SK-N-SH (cell line): ENCODE data around the gene CHRNB2.

Source experiments
- CTCF ChIP-seq: fragments of 200-600 bp; sonication (generic); IDR thresholded peaks from 2 replicates; pipeline ENCODE4 v1.6.1; 2017; ENCODE audit warnings: antibody characterized with exemption, mild to moderate bottlenecking, moderate library complexity
- ELF1 ChIP-seq: IDR thresholded peaks from 2 replicates; pipeline ENCODE4 v1.4.0; 2012
- EP300 ChIP-seq, 2 experiments: IDR thresholded peaks; 2 replicates each; pipeline versions ENCODE4 v1.4.0 to v1.6.1; 2012; ENCODE audit warnings: borderline replicate concordance in 1 of 2, low read depth in 1 of 2, low read length in 1 of 2
- JUND ChIP-seq: IDR thresholded peaks from 2 replicates; pipeline ENCODE4 v1.4.0; 2012
- MEF2A ChIP-seq: IDR thresholded peaks from 2 replicates; pipeline ENCODE4 v1.4.0; 2012; ENCODE audit warnings: low read depth, borderline replicate concordance
- POLR2AphosphoS5 ChIP-seq: IDR thresholded peaks from 2 replicates; pipeline ENCODE4 v1.6.1; 2012; ENCODE audit warnings: low read depth, low read length
- RAD21 ChIP-seq: IDR thresholded peaks from 2 replicates; pipeline ENCODE4 v1.6.1; 2012; ENCODE audit warnings: mild to moderate bottlenecking, low read length
- SIN3A ChIP-seq: IDR thresholded peaks from 2 replicates; pipeline ENCODE4 v1.6.1; 2012; ENCODE audit warnings: low read depth, mild to moderate bottlenecking, low read length, moderate library complexity, borderline replicate concordance
- TF ChIP-seq, protein P1 (sequence below): IDR thresholded peaks from 2 replicates; pipeline ENCODE4 v1.4.0; 2012; ENCODE audit warnings: low read depth, borderline replicate concordance

DNA sequence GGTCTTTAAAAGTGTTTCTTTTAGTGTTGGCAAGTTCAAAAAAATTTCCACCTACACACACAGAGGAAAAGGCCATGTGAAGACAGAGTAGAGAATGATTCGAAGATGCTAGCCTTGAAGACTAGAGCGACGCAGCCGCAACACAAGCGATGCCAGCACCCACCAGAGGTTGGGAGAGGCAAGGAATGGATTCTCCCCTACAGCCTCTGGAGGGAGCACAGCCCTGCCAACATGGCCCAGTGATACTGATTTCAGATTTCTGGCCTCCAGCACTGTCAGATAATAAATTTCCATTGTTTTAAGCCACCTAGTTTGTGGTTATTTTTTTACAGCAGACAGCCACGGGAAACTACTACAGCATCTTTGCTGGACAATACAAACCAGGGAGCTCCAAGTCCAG is 47.3 kb downstream of the CHRNB2 start:
- TF ChIP-seq JUND (no peak), RAD21 (no peak; the same call in 1 of the 2 replicates), POLR2AphosphoS5 (no peak), EP300 (IDR thresholded peaks at IDR 0.05; ENCODE audit: borderline replicate concordance in 1 of 2, low read depth in 1 of 2, low read length in 1 of 2) (no peak), CTCF (no peak; the same call in 1 of the 2 replicates), SIN3A (no peak), MEF2A (no peak), ELF1 (no peak)
- TF ChIP-seq, protein P1, sequence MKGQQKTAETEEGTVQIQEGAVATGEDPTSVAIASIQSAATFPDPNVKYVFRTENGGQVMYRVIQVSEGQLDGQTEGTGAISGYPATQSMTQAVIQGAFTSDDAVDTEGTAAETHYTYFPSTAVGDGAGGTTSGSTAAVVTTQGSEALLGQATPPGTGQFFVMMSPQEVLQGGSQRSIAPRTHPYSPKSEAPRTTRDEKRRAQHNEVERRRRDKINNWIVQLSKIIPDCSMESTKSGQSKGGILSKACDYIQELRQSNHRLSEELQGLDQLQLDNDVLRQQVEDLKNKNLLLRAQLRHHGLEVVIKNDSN, result no peak
